Loucy (cell line): ENCODE results near the gene SIPA1L3.

Source experiments
- H2AFZ ChIP-seq: fragments of 200-600 bp; sonication (generic); 2 replicates; pipeline ENCODE4 v1.6.0; 2016; ENCODE audit warnings: antibody characterized with exemption, mild to moderate bottlenecking, low read length, moderate library complexity
- H3F3A ChIP-seq: fragments of 200-600 bp; 2 replicates; pipeline ENCODE4 v1.6.0; 2016; ENCODE audit warnings: antibody characterized with exemption, low read depth, mild to moderate bottlenecking
- H3K27me3 ChIP-seq: fragments of 200-600 bp; sonication (generic); 2 replicates; pipeline ENCODE4 v1.6.1; 2014; ENCODE audit warnings: low read length, mild to moderate bottlenecking; ENCODE audit not compliant: insufficient read depth, poor library complexity, severe bottlenecking
- H3K36me3 ChIP-seq: fragments of 200-600 bp; sonication (generic); 2 replicates; pipeline ENCODE4 v1.6.1; 2016; ENCODE audit warnings: low read length; ENCODE audit not compliant: insufficient read depth
- H3K4me1 ChIP-seq: fragments of 200-600 bp; sonication (generic); 2 replicates; pipeline ENCODE4 v1.5.1; 2014; ENCODE audit warnings: low read length, mild to moderate bottlenecking; ENCODE audit not compliant: insufficient read depth, poor library complexity, severe bottlenecking
- H3K4me2 ChIP-seq: fragments of 200-600 bp; sonication (generic); 2 replicates; pipeline ENCODE4 v1.6.0; 2014; ENCODE audit warnings: antibody characterized with exemption, low read length, low read depth, mild to moderate bottlenecking; ENCODE audit not compliant: poor library complexity, severe bottlenecking
- H3K4me3 ChIP-seq: fragments of 200-600 bp; sonication (generic); 2 replicates; pipeline ENCODE4 v1.5.1; 2014; ENCODE audit warnings: low read length, mild to moderate bottlenecking, mixed read lengths; ENCODE audit not compliant: poor library complexity, severe bottlenecking
- H3K79me2 ChIP-seq: fragments of 200-600 bp; sonication (generic); 2 replicates; pipeline ENCODE4 v1.6.1; 2014; ENCODE audit warnings: low read length; ENCODE audit not compliant: insufficient read depth
- H3K9ac ChIP-seq: fragments of 200-600 bp; sonication (generic); 2 replicates; pipeline ENCODE4 v1.6.0; 2014; ENCODE audit warnings: mild to moderate bottlenecking, low read depth, low read length, moderate library complexity; ENCODE audit not compliant: poor library complexity, severe bottlenecking
- H3K9me2 ChIP-seq: fragments of 200-600 bp; sonication (generic); replicated peaks from 2 replicates; pipeline ENCODE4 v1.6.1; 2016; ENCODE audit warnings: low read depth, low read length, mixed read lengths
- H3K9me3 ChIP-seq: fragments of 200-600 bp; sonication (generic); 2 replicates; pipeline ENCODE4 v1.6.1; 2014; ENCODE audit warnings: mild to moderate bottlenecking, antibody characterized with exemption, low read length, low read depth; ENCODE audit not compliant: insufficient read depth
- H4K20me1 ChIP-seq: fragments of 200-600 bp; sonication (generic); 2 replicates; pipeline ENCODE4 v1.6.0; 2014; ENCODE audit warnings: antibody characterized with exemption, low read length, mild to moderate bottlenecking; ENCODE audit not compliant: insufficient read depth, poor library complexity, severe bottlenecking
- EZH2phosphoT487 ChIP-seq: fragments of 200-600 bp; IDR thresholded peaks from 2 replicates; pipeline ENCODE4 v1.6.1; 2018; ENCODE audit warnings: antibody characterized with exemption, mild to moderate bottlenecking, moderate library complexity, borderline replicate concordance
- TF ChIP-seq, protein P1 (sequence below): fragments of 200-600 bp; sonication (generic); conservative IDR thresholded peaks from 2 replicates; pipeline ENCODE4 v1.5.1; 2014; ENCODE audit warnings: mild to moderate bottlenecking, antibody characterized with exemption, low read length

Gene SIPA1L3

DNA sequence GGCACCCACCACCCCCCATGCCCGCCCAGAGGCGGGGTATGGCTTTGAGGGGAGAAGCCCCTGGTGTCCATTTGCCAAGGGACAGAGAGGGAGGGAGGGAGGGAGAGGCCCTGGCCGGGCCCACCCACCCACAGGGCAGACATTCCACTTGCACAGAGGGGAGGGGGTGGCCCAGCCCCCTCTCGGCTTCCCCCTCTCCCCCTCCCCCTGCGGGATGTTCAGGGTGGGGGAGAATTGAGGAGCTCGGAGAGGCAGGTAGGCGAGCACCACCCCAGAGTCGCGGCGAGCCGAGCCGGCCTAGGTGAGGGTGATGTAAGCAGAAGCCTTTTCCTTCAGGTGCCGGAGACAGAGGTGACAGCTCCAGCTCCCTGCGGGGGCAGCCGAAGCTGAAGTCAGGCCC lies 304.8 kb downstream of the SIPA1L3 start:
- Histone ChIP-seq H3K27me3 (no peaks in the 10 kb centered on the region), H4K20me1 (no peaks in the 10 kb centered on the region), H2AFZ (no peak overlapping the region), H3K4me3 (no peak overlapping the region), H3F3A (no peaks in the 10 kb centered on the region), H3K4me2 (no peak overlapping the region), H3K9ac (no peak overlapping the region), H3K4me1 (peaks cover 7% of the 10 kb centered on the region), H3K9me2 (no peaks in the 10 kb centered on the region), H3K36me3 (no peaks in the 10 kb centered on the region), H3K9me3 (no peaks in the 10 kb centered on the region), H3K79me2 (no peaks in the 10 kb centered on the region)
- no peak for TF ChIP-seq EZH2phosphoT487
- TF ChIP-seq, protein P1, sequence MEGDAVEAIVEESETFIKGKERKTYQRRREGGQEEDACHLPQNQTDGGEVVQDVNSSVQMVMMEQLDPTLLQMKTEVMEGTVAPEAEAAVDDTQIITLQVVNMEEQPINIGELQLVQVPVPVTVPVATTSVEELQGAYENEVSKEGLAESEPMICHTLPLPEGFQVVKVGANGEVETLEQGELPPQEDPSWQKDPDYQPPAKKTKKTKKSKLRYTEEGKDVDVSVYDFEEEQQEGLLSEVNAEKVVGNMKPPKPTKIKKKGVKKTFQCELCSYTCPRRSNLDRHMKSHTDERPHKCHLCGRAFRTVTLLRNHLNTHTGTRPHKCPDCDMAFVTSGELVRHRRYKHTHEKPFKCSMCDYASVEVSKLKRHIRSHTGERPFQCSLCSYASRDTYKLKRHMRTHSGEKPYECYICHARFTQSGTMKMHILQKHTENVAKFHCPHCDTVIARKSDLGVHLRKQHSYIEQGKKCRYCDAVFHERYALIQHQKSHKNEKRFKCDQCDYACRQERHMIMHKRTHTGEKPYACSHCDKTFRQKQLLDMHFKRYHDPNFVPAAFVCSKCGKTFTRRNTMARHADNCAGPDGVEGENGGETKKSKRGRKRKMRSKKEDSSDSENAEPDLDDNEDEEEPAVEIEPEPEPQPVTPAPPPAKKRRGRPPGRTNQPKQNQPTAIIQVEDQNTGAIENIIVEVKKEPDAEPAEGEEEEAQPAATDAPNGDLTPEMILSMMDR = no peak

DNA sequence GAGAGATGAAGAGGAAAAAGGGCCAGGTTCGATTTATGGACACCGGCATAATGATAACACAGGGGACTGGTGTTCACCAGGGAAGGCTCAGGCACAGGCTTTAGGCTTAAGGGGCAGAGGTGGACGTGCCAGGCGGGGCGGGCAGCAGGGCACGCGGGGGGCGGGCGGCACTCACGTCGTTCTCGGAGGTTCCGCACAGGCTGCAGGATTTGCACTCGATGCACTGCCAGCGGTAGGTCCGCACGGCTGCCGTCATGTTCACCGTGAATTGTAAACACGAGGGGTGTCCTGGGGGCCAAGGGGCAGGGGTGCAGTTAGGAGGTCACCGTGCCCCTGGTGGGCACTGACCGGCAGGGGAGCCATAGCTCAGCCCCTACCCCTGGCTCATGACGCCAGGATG lies 306.5 kb downstream of the SIPA1L3 start:
- H3K4me2 ChIP-seq = peak overlapping the region; percentile 62
- H2AFZ ChIP-seq = no peak overlapping the region
- TF ChIP-seq, protein P1 = no peak
- no peak for TF ChIP-seq EZH2phosphoT487
- no peaks in the 10 kb centered on the region for H3K9me2 ChIP-seq
- H3F3A ChIP-seq = no peaks in the 10 kb centered on the region
- no peaks in the 10 kb centered on the region for H3K27me3 ChIP-seq
- H3K36me3 ChIP-seq = no peaks in the 10 kb centered on the region
- H3K79me2 ChIP-seq = no peaks in the 10 kb centered on the region
- H3K9ac ChIP-seq = no peak overlapping the region
- no peaks in the 10 kb centered on the region for H3K9me3 ChIP-seq
- no peaks in the 10 kb centered on the region for H4K20me1 ChIP-seq
- peaks cover 7% of the 10 kb centered on the region for H3K4me1 ChIP-seq
- H3K4me3 ChIP-seq = peak overlapping the region; percentile 21

DNA sequence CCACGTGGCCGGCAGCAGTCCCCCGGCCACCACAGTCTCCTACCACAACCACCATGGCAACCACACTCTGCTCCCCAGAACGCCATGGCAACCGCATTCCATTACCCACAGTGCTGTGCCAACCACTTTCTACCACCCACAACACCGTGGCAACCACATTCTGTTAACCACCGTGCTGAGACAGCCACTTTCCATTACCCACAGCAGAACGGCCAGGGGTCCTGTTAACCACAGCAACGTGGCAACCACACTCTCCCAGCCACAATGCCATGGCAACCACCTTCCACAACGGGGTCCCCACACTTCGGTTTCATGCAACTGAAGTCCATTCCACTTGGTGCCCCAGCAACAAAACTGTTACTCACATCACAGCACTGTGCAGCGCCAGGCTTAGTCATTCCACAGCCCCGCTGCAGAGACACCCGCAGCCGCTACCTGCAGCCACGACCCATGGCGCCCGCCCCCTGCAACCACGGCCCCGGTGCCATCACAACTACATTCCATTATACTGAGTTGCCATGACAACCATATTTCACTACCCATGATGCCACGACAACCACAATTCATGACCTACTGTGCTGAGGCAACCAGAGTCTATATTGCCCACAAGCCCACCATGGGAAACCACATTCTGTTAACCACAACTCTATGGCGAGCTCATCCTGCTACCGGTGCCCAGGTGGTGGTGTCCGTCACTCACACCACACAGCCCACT lies 307.1 kb downstream of the SIPA1L3 start:
- Histone ChIP-seq H4K20me1 (no peaks in the 10 kb centered on the region), H3K36me3 (no peaks in the 10 kb centered on the region), H3K27me3 (no peaks in the 10 kb centered on the region), H3K4me3 (peak overlapping the region; percentile 21), H3K9ac (no peak overlapping the region), H3K4me1 (peaks cover 7% of the 10 kb centered on the region), H3K4me2 (peak overlapping the region; percentile 62), H3K79me2 (no peaks in the 10 kb centered on the region), H3K9me2 (no peaks in the 10 kb centered on the region), H3K9me3 (no peaks in the 10 kb centered on the region), H2AFZ (no peak overlapping the region), H3F3A (no peaks in the 10 kb centered on the region)
- TF ChIP-seq, protein P1 = no peak
- no peak for TF ChIP-seq EZH2phosphoT487
